HepG2 (cell line): ENCODE measurements around the gene KCNAB1. TPM values are rescaled to one million over a fixed set of nuclear protein-coding genes. Genes with fewer than 3 reads are reported as not detected.
A peak's percentile ranks its signal among the peaks of the same experiment; 100 is the strongest.

Experiments used
- ATAC-seq: fragments of 200-7000 bp; cut with Tn5 transposase; 3 replicates; pipeline ENCODE4 v1.9.1; 2020; ENCODE audit warnings: mild to moderate bottlenecking, moderate library complexity
- BruUV-seq: library from RNA; stranded (reverse); fragments of 400-500 nt; replicated peaks from 2 replicates; lab custom pipeline; 2021; lab: Mats Ljungman, UMichigan
- CTCF ChIA-PET: fragments of 300-600 bp; formaldehyde crosslinking; extraction: SDS; loops from one replicate; lab custom pipeline; 2021; ENCODE audit warnings: low total read pairs, inconsistent platforms, low intra/inter-chr PET ratio; lab: Yijun Ruan, JAX
- POLR2A ChIA-PET: fragments of 350-600 bp; sonication (Branson Sonifier 250); formaldehyde crosslinking; loops from one replicate; lab custom pipeline; 2020; ENCODE audit warnings: antibody characterized with exemption, inconsistent platforms; lab: Yijun Ruan, JAX
- DNase-seq: peaks from one replicate; pipeline ENCODE4 v3.0.0-alpha.2; 2015; ENCODE audit warnings: low spot score
- FAIRE-seq: peaks from 3 replicates; lab custom pipeline; 2011; peaks lifted over from hg19 to GRCh38; lab: Jason Lieb, UNC
- H2AFZ ChIP-seq: one replicate; pipeline ENCODE4 v1.6.1; 2011; ENCODE audit warnings: low read length, inconsistent platforms
- H3K27ac ChIP-seq: fragments of 300-600 bp; 3 replicates; pipeline ENCODE4 v1.8.0; 2011; ENCODE audit warnings: mixed run types, mild to moderate bottlenecking, mixed read lengths, low read length, inconsistent platforms; ENCODE audit not compliant: insufficient read depth; ENCODE audit errors: extremely low read length
- H3K27me3 ChIP-seq, 2 experiments: fragments of 200-600 bp in 1 of 2; 2 replicates in 1 of 2; 3 replicates in 1 of 2; pipeline versions ENCODE4 v1.6.0 to v1.8.0; 2011; ENCODE audit warnings: low read length in 2 of 2, mild to moderate bottlenecking in 2 of 2, moderate library complexity in 2 of 2, inconsistent platforms in 1 of 2; ENCODE audit not compliant: insufficient read depth in 2 of 2, control insufficient read depth in 1 of 2
- H3K36me3 ChIP-seq, 2 experiments: fragments of 200-600 bp in 1 of 2; replicated peaks in 1 of 2; 2 replicates in 1 of 2; 3 replicates in 1 of 2; pipeline versions ENCODE4 v1.5.1 to v1.8.0; 2011; ENCODE audit warnings: low read length in 2 of 2, inconsistent platforms in 1 of 2; ENCODE audit not compliant: insufficient read depth in 2 of 2, control insufficient read depth in 1 of 2
- H3K4me1 ChIP-seq: 2 replicates; pipeline ENCODE4 v1.5.1; 2012; ENCODE audit warnings: low read length, inconsistent platforms; ENCODE audit not compliant: insufficient read depth
- H3K4me2 ChIP-seq: 2 replicates; pipeline ENCODE4 v1.6.0; 2011; ENCODE audit warnings: low read depth, low read length, inconsistent platforms
- H3K4me3 ChIP-seq, 3 experiments: fragments of 200-600 bp in 1 of 3; sonication (generic), shearing (Covaris generic) in 1 of 3; replicated peaks in 1 of 3; 2 replicates each; pipeline ENCODE4 v1.5.1; 2011 to 2016; ENCODE audit warnings: low read length in 3 of 3, inconsistent platforms in 2 of 3, low read depth in 2 of 3, mild to moderate bottlenecking in 2 of 3, control low read depth in 1 of 3, mixed read lengths in 1 of 3; ENCODE audit not compliant: insufficient read depth in 1 of 3
- H3K79me2 ChIP-seq: one replicate; pipeline ENCODE4 v1.6.1; 2011; ENCODE audit warnings: low read length, inconsistent platforms; ENCODE audit not compliant: insufficient read depth
- H3K9ac ChIP-seq: 2 replicates; pipeline ENCODE4 v1.6.0; 2011; ENCODE audit warnings: mild to moderate bottlenecking, low read depth, low read length, inconsistent platforms; ENCODE audit not compliant: insufficient read depth
- H3K9me3 ChIP-seq: 2 replicates; pipeline ENCODE4 v1.5.1; 2012; ENCODE audit warnings: mild to moderate bottlenecking, low read length
- H4K20me1 ChIP-seq: 2 replicates; pipeline ENCODE4 v1.6.0; 2011; ENCODE audit warnings: inconsistent platforms, mild to moderate bottlenecking, low read length, moderate library complexity; ENCODE audit not compliant: insufficient read depth
- AHDC1 ChIP-seq: sonication (generic); formaldehyde crosslinking; IDR thresholded peaks from 2 replicates; pipeline ENCODE4 v1.5.1; 2020; ENCODE audit warnings: mild to moderate bottlenecking, missing genetic modification reagents, borderline replicate concordance
- ARID3A ChIP-seq: IDR thresholded peaks from 2 replicates; pipeline ENCODE4 v1.6.1; 2012; ENCODE audit warnings: low read depth, low read length, improper control_type of control experiment
- CSRNP1 ChIP-seq: sonication (generic); formaldehyde crosslinking; IDR thresholded peaks from 2 replicates; pipeline ENCODE4 v1.8.1; 2023; ENCODE audit warnings: mild to moderate bottlenecking, missing genetic modification reagents
- FOSL2 ChIP-seq: sonication (generic); formaldehyde crosslinking; IDR thresholded peaks from 2 replicates; pipeline ENCODE4 v1.4.0; 2020; ENCODE audit warnings: missing genetic modification reagents
- FOXA3 ChIP-seq: IDR thresholded peaks from 2 replicates; pipeline ENCODE4 v1.6.1; 2016; ENCODE audit warnings: missing genetic modification reagents, missing compliant biosample characterization
- FOXP1 ChIP-seq, 2 experiments: fragments of 450-650 bp in 1 of 2; IDR thresholded peaks; 2 replicates each; pipeline ENCODE4 v1.6.1; 2017 to 2018; ENCODE audit warnings: antibody characterized with exemption in 1 of 2
- MAFF ChIP-seq: IDR thresholded peaks from 2 replicates; pipeline ENCODE4 v1.6.1; 2011; ENCODE audit warnings: low read depth, low read length, improper control_type of control experiment
- MLX ChIP-seq: IDR thresholded peaks from 2 replicates; pipeline ENCODE4 v1.6.1; 2016
- NR2F6 ChIP-seq, 2 experiments: IDR thresholded peaks; 2 replicates each; pipeline ENCODE4 v1.6.1; 2016; ENCODE audit warnings: antibody characterized with exemption in 1 of 2, mild to moderate bottlenecking in 1 of 2
- RARA ChIP-seq: IDR thresholded peaks from 2 replicates; pipeline ENCODE4 v1.6.1; 2016; ENCODE audit warnings: missing genetic modification reagents, missing compliant biosample characterization
- RXRB ChIP-seq: IDR thresholded peaks from 2 replicates; pipeline ENCODE4 v1.6.1; 2016; ENCODE audit warnings: borderline replicate concordance, missing genetic modification reagents, missing compliant biosample characterization
- SOX13 ChIP-seq, 3 experiments: fragments of 450-650 bp in 1 of 3; sonication (generic) in 1 of 3; formaldehyde crosslinking in 1 of 3; IDR thresholded peaks in 2 of 3; conservative IDR thresholded peaks in 1 of 3; 2 replicates each; pipeline versions ENCODE4 v1.5.0 to v1.6.1; 2016 to 2020; ENCODE audit warnings: antibody characterized with exemption in 1 of 3, mild to moderate bottlenecking in 1 of 3, missing compliant biosample characterization in 1 of 3, missing genetic modification reagents in 1 of 3, moderate library complexity in 1 of 3
- SOX5 ChIP-seq: IDR thresholded peaks from 2 replicates; pipeline ENCODE4 v1.6.1; 2016; ENCODE audit warnings: borderline replicate concordance
- ZNF724P ChIP-seq: sonication (generic); formaldehyde crosslinking; IDR thresholded peaks from 2 replicates; pipeline ENCODE4 v1.8.0; 2022; ENCODE audit warnings: missing genetic modification reagents, borderline replicate concordance
- WGBS: methylation state at CpG from one replicate; pipeline ENCODE4 v1.1.6; 2017; ENCODE audit warnings: low lambda C conversion rate; 5-methylcytosine and 5-hydroxymethylcytosine counted together
- in situ Hi-C: cut with HindIII; loops from 2 replicates; pipeline ENCODE4 v1.10.0; 2017; ENCODE audit warnings: low pct_unique_long_range_greater_than_20kb; ENCODE audit not compliant: extremely low pct_ligation_motif_present
- intact Hi-C: fragments of 100-400 bp; cut with micrococcal nuclease; formaldehyde crosslinking; loops from one replicate; pipeline ENCODE4 v1.10.0; 2022; ENCODE audit not compliant: unreplicated experiment
- polyA plus RNA-seq, 8 experiments: library from polyadenylated mRNA; depleted of rRNA in 3 of 8; stranded (reverse) in 7 of 8; unstranded in 1 of 8; fragments of >200 nt; fragmentation: Illumina TruSeq in 4 of 8; extraction: Trizol in 4 of 8; gene quantifications; 2 replicates each; pipeline versions ENCODE4 v1.2.1 to v1.2.3, GENCODE V29; 2011 to 2016; ENCODE audit warnings: low read depth in 4 of 8, missing spikeins in 1 of 8, mixed read lengths in 1 of 8; ENCODE audit not compliant: insufficient read depth in 1 of 8
- total RNA-seq, 5 experiments: library from RNA; depleted of rRNA; stranded (reverse); fragments of >200 nt; fragmentation: Illumina TruSeq; extraction: Trizol; gene quantifications; 2 replicates each; pipeline ENCODE4 v1.2.3, GENCODE V29; 2016; ENCODE audit warnings: low read depth in 1 of 5

Gene KCNAB1
- total and polyA plus RNA-seq, 2 of the 13 experiments (the other 11 are each of a cell fraction or from before 2014, with no cell fraction given), result not detected

- no peaks in the 10 kb centered on the region for H3K36me3 ChIP-seq
- H2AFZ ChIP-seq, result no peak overlapping the region
- no peak overlapping the region for H3K9ac ChIP-seq
- 5% methylated on average over 5 of the region's 5 CpGs for WGBS
- H3K27me3 ChIP-seq, result no peaks in the 10 kb centered on the region
- FAIRE-seq (no peak), ATAC-seq (peak; percentile 83), DNase-seq (peak; percentile 39)
- CTCF ChIA-PET, result no interaction called here
- in situ Hi-C loops, result loop anchor here (25.0 kb wide), 1 partner anchor 351 kb away; no protein-coding TSS in a partner anchor
- no TSS peak for BruUV-seq
- no peaks in the 10 kb centered on the region for H3K79me2 ChIP-seq
- H4K20me1 ChIP-seq, result no peaks in the 10 kb centered on the region
- H3K4me2 ChIP-seq, result no peak overlapping the region
- peaks cover 11% of the 10 kb centered on the region for H3K4me1 ChIP-seq
- POLR2A ChIA-PET, result no interaction called here
- no peak overlapping the region for H3K27ac ChIP-seq
- no peaks in the 10 kb centered on the region for H3K9me3 ChIP-seq
- intact Hi-C loops, result no loop called here
- no peak overlapping the region for H3K4me3 ChIP-seq
- 0 out of 2 replicates have a peak, but pooled peaks have one; percentile 25 for TF ChIP-seq SOX13 (IDR thresholded peaks at IDR 0.05)
- peak in 1 of 2 experiments; percentile 57; a peak in 1 of 4 replicates for TF ChIP-seq SOX13 (CRISPR knock-in tag; conservative IDR thresholded peaks at IDR 0.05 in 1 of 2, IDR thresholded peaks at IDR 0.05 in 1 of 2)
- peak; percentile 65; the same call in 1 of the 2 replicates for TF ChIP-seq SOX5 (CRISPR knock-in tag)
- TF ChIP-seq FOSL2 (CRISPR knock-in tag), result peak; percentile 66
- peak; percentile 62; the same call in 1 of the 2 replicates for TF ChIP-seq AHDC1 (CRISPR knock-in tag)
- TF ChIP-seq FOXA3 (CRISPR knock-in tag), result peak; percentile 60
- peak; percentile 59; the same call in 1 of the 2 replicates for TF ChIP-seq ARID3A
- no peak for TF ChIP-seq ZNF724P (CRISPR knock-in tag)
- TF ChIP-seq NR2F6 (IDR thresholded peaks at IDR 0.05), result peak; percentile 20; the same call in 1 of the 2 replicates
- no peak for TF ChIP-seq NR2F6 (CRISPR knock-in tag; IDR thresholded peaks at IDR 0.05)
- no peak for TF ChIP-seq MLX (CRISPR knock-in tag)
- peak; percentile 35; the same call in 1 of the 2 replicates for TF ChIP-seq RXRB (CRISPR knock-in tag)
- TF ChIP-seq CSRNP1, result no peak
- 0 out of 2 replicates have a peak, but pooled peaks have one; percentile 39 for TF ChIP-seq RARA (CRISPR knock-in tag)
- TF ChIP-seq MAFF, result peak; percentile 12; the same call in 1 of the 2 replicates
- no peak for TF ChIP-seq FOXP1 (IDR thresholded peaks at IDR 0.05)
- 0 out of 2 replicates have a peak, but pooled peaks have one; percentile 41 for TF ChIP-seq FOXP1 (CRISPR knock-in tag; IDR thresholded peaks at IDR 0.05)
These were observed 393.2 kb downstream of the KCNAB1 start for GRCh38 chr3:156513619-156514018.
